CD4-positive, alpha-beta T cell treated with Interferon gamma for 1 hour (primary cell): ENCODE measurements around the gene CITED2.

Experiments used
- DNase-seq: peaks from one replicate; pipeline ENCODE4 v3.0.0-alpha.2; 2020

Gene CITED2

GRCh38 chr6:139381216-139381865 is 6.9 kb upstream of the CITED2 start:
- no peak for DNase-seq

GRCh38 chr6:139380611-139381010 is 6.2 kb upstream of the CITED2 start:
- DNase-seq = no peak

- no peak for DNase-seq
Measured at GRCh38 chr6:139380168-139380567, 5.7 kb upstream of the CITED2 start.

- no peak for DNase-seq
Measured at GRCh38 chr6:139378882-139379341, 4.5 kb upstream of the CITED2 start.

GRCh38 chr6:139378226-139378625 is 3.8 kb upstream of the CITED2 start:
- DNase-seq = no peak

GRCh38 chr6:139376604-139377218 is 2.3 kb upstream of the CITED2 start:
- no peak for DNase-seq

- no peak for DNase-seq
Measured at GRCh38 chr6:139376017-139376330, 1.5 kb upstream of the CITED2 start.

GRCh38 chr6:139375226-139376016 is 973 bp upstream of the CITED2 start:
- peak; percentile 78 for DNase-seq

GRCh38 chr6:139373928-139374356 is 506 bp downstream of the CITED2 start:
- DNase-seq = no peak

GRCh38 chr6:139373154-139373927 is 1.1 kb downstream of the CITED2 start:
- peak; percentile 75 for DNase-seq

GRCh38 chr6:139372326-139373153 is 1.9 kb downstream of the CITED2 start:
- no peak for DNase-seq

GRCh38 chr6:139371421-139372203 is 2.8 kb downstream of the CITED2 start:
- no peak for DNase-seq

GRCh38 chr6:139370999-139371345 is 3.5 kb downstream of the CITED2 start:
- no peak for DNase-seq

- DNase-seq = no peak
Measured at GRCh38 chr6:139370283-139370998, 4.0 kb downstream of the CITED2 start.

- no peak for DNase-seq
Measured at GRCh38 chr6:139369568-139370282, 4.7 kb downstream of the CITED2 start.

- no peak for DNase-seq
Measured at GRCh38 chr6:139369068-139369467, 5.4 kb downstream of the CITED2 start.

GRCh38 chr6:139368661-139369060 is 5.8 kb downstream of the CITED2 start:
- no peak for DNase-seq

- no peak for DNase-seq
Measured at GRCh38 chr6:139367810-139368351, 6.6 kb downstream of the CITED2 start.

GRCh38 chr6:139364982-139365379 is 9.5 kb downstream of the CITED2 start:
- no peak for DNase-seq
